Muscle layer of duodenum (tissue), 2 donors: Measurements from ENCODE around the gene ZDHHC11B.
"Not testable (repeated sequence)": the region's sequence is repeated elsewhere in the genome, so short reads cannot be mapped to it uniquely, and the experiment has no call there.

Source experiments
- H3K27ac ChIP-seq: one replicate; pipeline ENCODE4 v1.7.0; 2013; ENCODE audit warnings: mild to moderate bottlenecking, low read length
- H3K27me3 ChIP-seq: one replicate; pipeline ENCODE4 v1.7.0; 2013; ENCODE audit warnings: low read depth, mild to moderate bottlenecking, control low read depth, low read length
- H3K36me3 ChIP-seq, 2 donors: one replicate each; pipeline ENCODE4 v1.7.0; 2013; ENCODE audit warnings: low read length in 2 of 2, control low read depth in 1 of 2, mild to moderate bottlenecking in 1 of 2; ENCODE audit not compliant: insufficient read depth in 2 of 2, control insufficient read depth in 1 of 2
- H3K4me1 ChIP-seq, 2 donors: one replicate each; pipeline ENCODE4 v1.7.0; 2013; ENCODE audit warnings: low read length in 2 of 2, mild to moderate bottlenecking in 2 of 2, control low read depth in 1 of 2, moderate library complexity in 1 of 2; ENCODE audit not compliant: insufficient read depth in 2 of 2, control insufficient read depth in 1 of 2
- H3K4me3 ChIP-seq, 2 donors: one replicate each; pipeline ENCODE4 v1.7.0; 2013; ENCODE audit warnings: low read length in 2 of 2, low read depth in 1 of 2, mild to moderate bottlenecking in 1 of 2
- H3K9me3 ChIP-seq, 2 donors: one replicate each; pipeline ENCODE4 v1.7.0; 2013; ENCODE audit warnings: low read length in 2 of 2, control low read depth in 1 of 2, mild to moderate bottlenecking in 1 of 2; ENCODE audit not compliant: control insufficient read depth in 1 of 2
- donor health status: healthy.

ZDHHC11B gene

GRCh38 chr5:686936-687335 lies 97.6 kb downstream of the ZDHHC11B start:
- peaks cover 0 to 17% of the 10 kb centered on the region in 2 donors for H3K4me1 ChIP-seq
- not testable (repeated sequence) for H3K27ac ChIP-seq, H3K4me3 ChIP-seq, H3K27me3 ChIP-seq, H3K9me3 ChIP-seq, H3K36me3 ChIP-seq

GRCh38 chr5:686172-686523 lies 98.4 kb downstream of the ZDHHC11B start:
- not testable (repeated sequence) for H3K27ac ChIP-seq, H3K36me3 ChIP-seq, H3K9me3 ChIP-seq, H3K4me3 ChIP-seq, H3K27me3 ChIP-seq
- H3K4me1 ChIP-seq: peaks cover 0 to 19% of the 10 kb centered on the region in 2 donors

- Histone ChIP-seq H3K4me3 (no peak overlapping the region), H3K4me1 (peaks cover 0 to 20% of the 10 kb centered on the region in 2 donors), H3K27me3 (no peaks in the 10 kb centered on the region), H3K36me3 (peaks cover 0 to 5% of the 10 kb centered on the region in 2 donors), H3K9me3 (no peaks in the 10 kb centered on the region), H3K27ac (no peak overlapping the region)
Observed at GRCh38 chr5:685262-686171, 99.0 kb downstream of the ZDHHC11B start.

GRCh38 chr5:684751-685216 lies 99.7 kb downstream of the ZDHHC11B start:
- no peak overlapping the region for H3K27ac ChIP-seq
- H3K36me3 ChIP-seq: peaks cover 0 to 5% of the 10 kb centered on the region in 2 donors
- H3K27me3 ChIP-seq: no peaks in the 10 kb centered on the region
- H3K9me3 ChIP-seq: no peaks in the 10 kb centered on the region
- peaks cover 0 to 20% of the 10 kb centered on the region in 2 donors for H3K4me1 ChIP-seq
- H3K4me3 ChIP-seq: no peak overlapping the region

GRCh38 chr5:683551-684481 lies 100.7 kb downstream of the ZDHHC11B start:
- Histone ChIP-seq H3K27me3 (no peaks in the 10 kb centered on the region), H3K9me3 (no peaks in the 10 kb centered on the region), H3K36me3 (peaks cover 0 to 5% of the 10 kb centered on the region in 2 donors), H3K4me3 (no peak overlapping the region), H3K4me1 (peaks cover 0 to 23% of the 10 kb centered on the region in 2 donors), H3K27ac (no peak overlapping the region)

- not testable (repeated sequence) for H3K27me3 ChIP-seq, H3K9me3 ChIP-seq, H3K27ac ChIP-seq, H3K4me3 ChIP-seq, H3K36me3 ChIP-seq
- H3K4me1 ChIP-seq: peaks cover 0 to 23% of the 10 kb centered on the region in 2 donors
Observed at GRCh38 chr5:682651-683358, 101.7 kb downstream of the ZDHHC11B start.

GRCh38 chr5:682216-682615 lies 102.3 kb downstream of the ZDHHC11B start:
- peaks cover 0 to 23% of the 10 kb centered on the region in 2 donors for H3K4me1 ChIP-seq
- H3K27ac ChIP-seq, H3K36me3 ChIP-seq, H3K27me3 ChIP-seq, H3K9me3 ChIP-seq, H3K4me3 ChIP-seq: not testable (repeated sequence)

GRCh38 chr5:681317-682191 lies 103.0 kb downstream of the ZDHHC11B start:
- not testable (repeated sequence) for H3K27ac ChIP-seq, H3K9me3 ChIP-seq, H3K4me3 ChIP-seq, H3K36me3 ChIP-seq, H3K27me3 ChIP-seq
- H3K4me1 ChIP-seq: peaks cover 0 to 23% of the 10 kb centered on the region in 2 donors

GRCh38 chr5:680836-681235 lies 103.7 kb downstream of the ZDHHC11B start:
- not testable (repeated sequence) for H3K27ac ChIP-seq, H3K4me3 ChIP-seq, H3K9me3 ChIP-seq, H3K36me3 ChIP-seq, H3K27me3 ChIP-seq
- H3K4me1 ChIP-seq: peaks cover 0 to 28% of the 10 kb centered on the region in 2 donors

- not testable (repeated sequence) for H3K36me3 ChIP-seq, H3K4me3 ChIP-seq, H3K27me3 ChIP-seq, H3K9me3 ChIP-seq, H3K27ac ChIP-seq
- peaks cover 0 to 31% of the 10 kb centered on the region in 2 donors for H3K4me1 ChIP-seq
Observed at GRCh38 chr5:680118-680795, 104.3 kb downstream of the ZDHHC11B start.
